SKM-1 (cell line): ENCODE measurements around the gene CA12.
"Not testable (repeated sequence)": the region's sequence is repeated elsewhere in the genome, so short reads cannot be mapped to it uniquely, and the experiment has no call there.

Experiments used
- DNase-seq: peaks from one replicate; lab custom pipeline; 2025; ENCODE audit not compliant: unreplicated experiment; lab: John Stamatoyannopoulos, UW

The CA12 gene

DNA sequence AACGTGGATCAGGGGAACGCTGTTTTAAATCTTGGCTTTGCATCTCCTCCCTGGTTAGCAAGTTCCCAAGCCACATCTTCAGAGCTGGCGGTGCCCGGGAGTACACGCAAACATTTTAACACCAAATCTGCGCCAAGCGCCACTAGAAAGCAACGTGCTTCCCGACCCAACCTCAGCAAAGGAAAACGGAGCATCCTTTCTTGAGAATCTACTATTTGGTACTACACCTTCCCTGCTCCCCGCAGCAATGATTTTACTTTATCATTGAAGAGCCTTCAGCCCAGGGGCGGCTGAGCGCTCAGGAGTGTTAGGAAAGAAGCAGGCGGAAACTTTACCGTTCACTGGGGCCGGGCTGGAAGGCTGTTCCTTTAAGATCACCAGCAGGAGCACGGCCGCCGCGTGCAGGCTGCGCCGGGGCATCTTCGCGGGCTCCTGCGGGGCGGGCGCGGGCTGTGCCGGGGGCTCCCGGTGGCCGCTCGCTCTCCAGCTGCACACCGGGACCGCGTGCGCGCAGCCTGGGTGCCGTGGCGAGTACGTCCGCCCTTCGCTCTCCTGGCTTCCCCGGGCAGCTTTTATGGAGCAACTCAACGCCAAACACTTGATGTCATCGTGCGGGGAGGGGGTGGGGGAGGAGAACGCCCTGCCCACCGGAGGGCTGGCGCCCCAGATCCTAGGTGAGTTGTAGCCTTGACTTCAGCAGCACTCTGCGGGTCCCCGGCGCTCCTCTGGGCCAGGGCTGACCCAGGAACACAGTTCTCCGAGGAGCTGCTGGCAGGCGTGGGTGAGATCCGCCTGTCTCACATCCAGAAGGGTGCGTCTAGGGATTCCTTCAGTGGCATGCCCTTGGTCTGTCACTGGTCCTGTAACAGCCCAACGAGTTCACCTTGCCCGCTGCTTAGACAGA, at the start of gene CA12:
Gene CA12 (minus strand): TSS at position 546 of the 904 bp plus-strand sequence. CDS start 126 bp downstream, at position 420.
- DNase-seq: no peak

- no peak for DNase-seq
These were observed 49.3 kb upstream of the CA12 start for GRCh38 chr15:63430766-63431451.

GRCh38 chr15:63426552-63426951, 44.9 kb upstream of the CA12 start:
- no peak for DNase-seq

- DNase-seq: no peak
These were observed 43.9 kb upstream of the CA12 start for GRCh38 chr15:63425426-63425985.

- no peak for DNase-seq
These were observed 41.4 kb upstream of the CA12 start for GRCh38 chr15:63422891-63423590.

DNA sequence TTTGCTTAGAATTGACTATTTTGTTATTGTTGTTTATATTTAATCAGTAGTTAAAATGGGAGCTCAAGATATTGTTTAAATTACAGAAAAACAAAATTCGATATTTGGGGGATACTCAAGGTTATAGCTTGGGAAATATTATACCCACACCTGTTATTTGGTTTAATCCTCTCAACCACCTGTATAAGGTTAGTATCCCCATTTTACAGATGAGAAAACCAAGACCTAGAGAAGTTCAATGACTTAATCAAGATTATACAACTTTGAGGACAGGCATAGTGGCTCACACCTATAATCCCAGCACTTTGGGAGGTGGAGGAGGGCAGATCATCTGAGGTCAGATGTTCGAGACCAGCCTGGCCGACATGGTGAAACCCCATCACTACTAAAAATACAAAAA, 39.8 kb upstream of the CA12 start:
- no peak for DNase-seq

DNA sequence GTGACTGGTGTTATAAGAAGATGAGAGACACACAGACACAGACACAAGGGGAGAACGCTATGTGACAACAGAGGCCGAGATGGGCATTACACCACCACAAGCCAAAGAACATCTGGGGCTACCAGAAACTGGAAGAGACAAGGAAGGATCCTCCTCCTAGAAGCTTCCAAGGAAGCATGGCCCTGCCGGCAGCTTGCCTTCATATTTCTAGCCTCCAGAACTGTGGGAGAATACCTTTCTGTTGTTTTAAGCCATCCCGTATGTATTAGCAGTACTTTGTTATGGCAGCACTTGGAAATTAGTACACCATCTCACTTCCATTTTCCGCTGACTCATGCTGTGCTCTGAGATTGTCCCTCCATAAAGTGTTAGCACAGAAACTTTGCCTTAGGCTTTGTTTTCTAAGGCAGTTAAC, 38.7 kb upstream of the CA12 start:
- DNase-seq: no peak

DNA sequence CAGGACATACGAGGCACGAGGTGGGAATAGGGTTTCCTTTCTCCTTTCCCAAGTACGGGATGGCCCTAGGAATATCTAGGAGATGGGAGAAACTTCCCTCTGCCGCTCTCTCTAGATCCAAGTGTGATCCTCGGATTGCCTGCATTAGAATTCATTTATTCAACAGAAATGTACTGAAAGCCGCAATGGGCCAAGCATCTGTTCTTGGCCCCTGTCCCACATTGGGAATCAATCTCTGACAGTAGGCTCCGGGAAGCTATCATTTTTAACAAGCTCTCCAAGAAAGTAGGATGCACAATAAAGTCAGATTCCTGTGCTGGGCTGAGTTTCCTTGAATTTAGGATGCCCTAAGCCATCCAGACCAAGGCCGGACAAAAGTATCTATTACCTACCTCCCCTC, 37.2 kb upstream of the CA12 start:
- no peak for DNase-seq

- no peak for DNase-seq
These were observed 36.1 kb upstream of the CA12 start for GRCh38 chr15:63417721-63418120.

- not testable (repeated sequence) for DNase-seq
These were observed 35.6 kb upstream of the CA12 start for GRCh38 chr15:63417274-63417673.

DNA sequence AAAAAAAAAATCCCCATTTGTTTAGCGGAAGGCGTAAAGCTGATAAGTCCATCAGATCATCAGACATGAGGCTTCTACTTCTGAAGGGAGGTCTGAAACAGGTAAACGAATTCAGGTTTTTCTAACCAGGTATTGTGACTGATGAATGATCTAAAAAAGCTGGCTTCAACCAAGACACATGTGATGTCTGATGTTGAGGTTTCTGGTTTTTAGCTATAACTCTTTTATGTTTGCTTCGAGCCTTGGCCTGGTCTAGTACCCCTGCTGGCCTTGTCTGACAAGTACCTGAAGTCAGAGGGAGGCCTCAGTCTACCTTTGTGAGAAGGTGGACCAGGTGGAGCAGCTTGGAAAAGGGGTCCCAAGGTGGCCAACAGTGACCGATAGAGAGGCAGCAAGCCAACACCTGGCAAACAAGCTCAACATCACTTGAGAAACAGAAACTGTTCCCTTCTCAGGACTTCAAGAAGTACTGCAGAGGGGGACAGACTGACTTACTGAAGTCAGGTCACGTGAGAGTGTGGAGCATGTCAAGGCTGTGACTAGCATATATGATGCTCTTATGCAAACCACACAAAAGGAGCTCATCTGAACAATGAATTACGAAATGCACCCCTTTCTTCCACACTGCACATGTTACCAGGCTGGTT, 33.0 kb upstream of the CA12 start:
- DNase-seq: no peak

- DNase-seq: no peak
These were observed 30.9 kb upstream of the CA12 start for GRCh38 chr15:63412551-63412950.

DNA sequence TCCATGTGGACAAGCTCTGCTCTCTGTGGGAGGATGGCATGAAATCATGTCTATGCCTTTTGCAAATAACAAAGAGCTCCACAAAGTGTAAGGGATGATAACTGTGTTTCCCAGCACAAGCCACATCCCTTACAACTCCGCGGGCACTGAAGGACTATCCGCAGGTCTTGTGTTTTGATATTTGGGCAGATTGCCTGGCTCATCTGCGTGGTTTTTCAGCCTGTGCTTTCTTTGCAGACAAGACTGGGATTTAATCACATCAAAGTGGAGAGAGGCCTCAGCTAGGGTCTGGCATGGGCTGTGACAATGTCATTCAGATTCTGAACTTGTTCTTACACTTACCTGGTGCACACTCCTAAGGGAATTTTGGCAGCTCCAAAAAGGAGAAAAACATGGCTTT, 30.2 kb upstream of the CA12 start:
- no peak for DNase-seq

DNA sequence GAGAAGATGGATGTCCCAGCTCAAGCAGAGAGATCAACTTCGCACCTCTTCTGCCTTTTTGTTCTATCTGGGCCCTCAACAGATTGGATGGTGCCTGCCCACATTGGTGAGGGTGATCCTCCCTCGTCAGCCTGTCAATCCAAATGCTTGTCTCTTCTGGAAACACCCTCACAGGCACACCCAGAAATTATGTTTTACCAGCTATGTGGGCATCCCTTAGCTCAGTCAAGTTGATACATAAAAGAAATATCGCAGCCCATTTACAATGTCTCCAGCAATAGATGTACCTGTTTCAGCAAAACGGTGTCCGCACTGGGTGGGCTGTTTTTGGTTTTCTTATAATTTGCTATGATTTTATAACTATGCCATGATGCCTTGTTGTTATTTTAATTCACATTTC, 27.5 kb upstream of the CA12 start:
- DNase-seq: no peak

DNA sequence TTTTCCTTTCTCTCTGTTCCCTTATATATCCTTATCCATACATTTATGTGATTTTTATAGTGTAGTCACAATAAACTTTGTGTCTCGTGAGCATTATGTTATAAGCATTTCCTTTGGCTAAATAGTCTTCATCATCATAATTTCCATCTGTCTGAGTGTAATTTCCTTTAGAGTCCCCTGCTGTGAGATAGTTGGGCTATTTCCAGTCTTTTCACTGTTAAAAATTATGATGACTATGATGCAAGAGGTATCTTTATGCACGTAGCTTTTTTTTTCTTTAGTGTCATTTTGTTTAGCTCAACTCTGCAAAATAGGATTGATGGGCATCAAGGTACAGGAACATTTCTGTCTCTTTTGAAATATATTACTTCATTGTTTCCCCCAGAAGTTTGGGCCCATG, 26.9 kb upstream of the CA12 start:
- DNase-seq: no peak

DNA sequence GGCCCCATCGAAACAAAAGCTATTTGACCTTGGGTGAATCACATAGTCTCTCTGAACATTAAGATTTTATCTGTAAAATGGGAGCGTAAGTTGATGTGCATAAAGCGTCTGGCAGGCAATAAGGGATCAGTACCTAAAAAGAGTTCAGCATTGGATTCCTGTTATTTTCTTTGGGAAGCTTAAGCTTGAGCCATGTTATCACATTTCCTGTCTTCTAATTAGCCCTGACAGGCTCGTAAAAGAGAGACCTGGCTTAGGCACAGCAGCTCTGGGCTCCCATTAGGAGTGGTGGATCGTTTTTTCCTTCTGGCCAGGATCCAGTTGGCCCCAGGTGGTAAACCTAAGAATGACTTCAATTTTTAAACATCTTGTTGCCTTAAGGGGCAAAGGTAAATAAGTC, 26.0 kb upstream of the CA12 start:
- no peak for DNase-seq

- DNase-seq: no peak
These were observed 24.2 kb upstream of the CA12 start for GRCh38 chr15:63405683-63406390.

DNA sequence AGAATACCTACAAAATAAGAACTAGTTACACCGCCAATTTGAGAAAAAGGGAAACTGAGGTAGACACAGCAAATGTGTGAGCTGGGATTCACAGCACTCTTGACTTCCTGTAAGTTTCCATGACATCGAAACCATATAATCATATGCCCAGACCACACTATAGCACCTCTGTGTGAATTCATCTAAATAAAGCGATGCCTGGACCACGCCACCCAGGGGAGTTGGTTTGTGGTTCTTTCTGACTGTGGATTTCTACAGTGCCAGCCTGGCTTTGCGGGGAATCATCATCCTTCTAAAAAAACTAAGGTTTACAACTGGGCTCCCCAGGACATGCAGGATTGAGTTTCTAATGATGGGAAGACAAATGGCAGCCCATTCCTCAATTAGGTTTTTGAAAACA, 23.5 kb upstream of the CA12 start:
- DNase-seq: no peak

GRCh38 chr15:63403254-63403945, 21.8 kb upstream of the CA12 start:
- no peak for DNase-seq
